ENCODE data around the gene RIMBP2.

The RIMBP2 gene

GRCh38 chr12:130367523-130367922 lies 348.6 kb downstream of the RIMBP2 start:
- no CpG with 5 or more reads among the region's 13 CpGs for WGBS (ENCODE audit: extremely low coverage, insufficient coverage, low lambda C conversion rate)
- H3K27me3 ChIP-seq (ENCODE audit: insufficient read depth, low read length, poor library complexity), result no peaks in the 10 kb centered on the region

GRCh38 chr12:130367003-130367402 lies 349.1 kb downstream of the RIMBP2 start:
- Histone ChIP-seq H2BK15ac (replicated peaks; ENCODE audit: low read depth) (no peak overlapping the region), H2AK5ac (ENCODE audit: low read length) (no peak overlapping the region), H2BK5ac (ENCODE audit: low read length) (no peak overlapping the region), H3K27ac (ENCODE audit: low read depth, low read length) (no peak overlapping the region), H3K4me1 (ENCODE audit: control insufficient read depth, low read depth, low read length) (no peaks in the 10 kb centered on the region), H3K4me2 (ENCODE audit: low read length) (no peak overlapping the region), H3K18ac (ENCODE audit: low read length) (no peak overlapping the region), H3K27me3 (ENCODE audit: insufficient read depth, low read length, poor library complexity) (no peaks in the 10 kb centered on the region), H2BK120ac (ENCODE audit: low read depth, low read length) (no peak overlapping the region), H3K79me2 (ENCODE audit: control insufficient read depth, insufficient read depth, low read length) (no peaks in the 10 kb centered on the region), H4K5ac (ENCODE audit: low read length) (no peak overlapping the region), H3K79me1 (ENCODE audit: low read length) (no peaks in the 10 kb centered on the region), H3K4me3 (ENCODE audit: low read length) (no peak overlapping the region), H3K23ac (ENCODE audit: low read length) (no peak overlapping the region), H3K4ac (ENCODE audit: low read depth, low read length) (no peak overlapping the region), H4K8ac (ENCODE audit: low read depth, low read length) (no peak overlapping the region), H3K56ac (ENCODE audit: low read length) (no peak overlapping the region), H3K36me3 (ENCODE audit: control insufficient read depth, insufficient read depth, low read length) (no peaks in the 10 kb centered on the region), H3K9ac (ENCODE audit: low read length) (no peak overlapping the region)
- no peak for DNase-seq
- no CpG with 5 or more reads among the region's 2 CpGs for WGBS (ENCODE audit: extremely low coverage, insufficient coverage, low lambda C conversion rate)

More at GRCh38 chr12:130367523-130367922, 348.6 kb downstream of the RIMBP2 start:
- H3K4ac ChIP-seq (ENCODE audit: low read depth, low read length), result no peak overlapping the region
- H3K4me3 ChIP-seq (ENCODE audit: low read length), result no peak overlapping the region
- H2AK5ac ChIP-seq (ENCODE audit: low read length), result no peak overlapping the region
- no peak overlapping the region for H4K8ac ChIP-seq (ENCODE audit: low read depth, low read length)
- no peak overlapping the region for H4K5ac ChIP-seq (ENCODE audit: low read length)
- H2BK120ac ChIP-seq (ENCODE audit: low read depth, low read length), result no peak overlapping the region
- no peak overlapping the region for H2BK15ac ChIP-seq (replicated peaks; ENCODE audit: low read depth)
- H3K56ac ChIP-seq (ENCODE audit: low read length), result no peak overlapping the region
- H3K4me2 ChIP-seq (ENCODE audit: low read length), result no peak overlapping the region
- no peak overlapping the region for H3K23ac ChIP-seq (ENCODE audit: low read length)
- H3K27ac ChIP-seq (ENCODE audit: low read depth, low read length), result no peak overlapping the region
- H3K4me1 ChIP-seq (ENCODE audit: control insufficient read depth, low read depth, low read length), result no peaks in the 10 kb centered on the region
- no peak for DNase-seq
- no peaks in the 10 kb centered on the region for H3K36me3 ChIP-seq (ENCODE audit: control insufficient read depth, insufficient read depth, low read length)
- no peaks in the 10 kb centered on the region for H3K79me2 ChIP-seq (ENCODE audit: control insufficient read depth, insufficient read depth, low read length)
- no peak overlapping the region for H3K18ac ChIP-seq (ENCODE audit: low read length)
- no peak overlapping the region for H3K9ac ChIP-seq (ENCODE audit: low read length)
- no peak overlapping the region for H2BK5ac ChIP-seq (ENCODE audit: low read length)
- H3K79me1 ChIP-seq (ENCODE audit: low read length), result no peaks in the 10 kb centered on the region

- Histone ChIP-seq H3K4me3 (ENCODE audit: low read length) (no peak overlapping the region), H3K18ac (ENCODE audit: low read length) (no peak overlapping the region), H2BK15ac (replicated peaks; ENCODE audit: low read depth) (no peak overlapping the region), H2BK120ac (ENCODE audit: low read depth, low read length) (no peak overlapping the region), H4K8ac (ENCODE audit: low read depth, low read length) (no peak overlapping the region), H3K4ac (ENCODE audit: low read depth, low read length) (no peak overlapping the region), H3K4me2 (ENCODE audit: low read length) (no peak overlapping the region), H3K9ac (ENCODE audit: low read length) (no peak overlapping the region), H2AK5ac (ENCODE audit: low read length) (no peak overlapping the region), H3K23ac (ENCODE audit: low read length) (no peak overlapping the region), H3K56ac (ENCODE audit: low read length) (no peak overlapping the region), H3K4me1 (ENCODE audit: control insufficient read depth, low read depth, low read length) (no peaks in the 10 kb centered on the region), H3K79me1 (ENCODE audit: low read length) (no peaks in the 10 kb centered on the region), H3K27ac (ENCODE audit: low read depth, low read length) (no peak overlapping the region), H3K36me3 (ENCODE audit: control insufficient read depth, insufficient read depth, low read length) (no peaks in the 10 kb centered on the region), H4K5ac (ENCODE audit: low read length) (no peak overlapping the region), H3K27me3 (ENCODE audit: insufficient read depth, low read length, poor library complexity) (no peaks in the 10 kb centered on the region), H3K79me2 (ENCODE audit: control insufficient read depth, insufficient read depth, low read length) (no peaks in the 10 kb centered on the region), H2BK5ac (ENCODE audit: low read length) (no peak overlapping the region)
- no CpG with 5 or more reads among the region's 7 CpGs for WGBS (ENCODE audit: extremely low coverage, insufficient coverage, low lambda C conversion rate)
- no peak for DNase-seq
Measured at GRCh38 chr12:130366159-130366558, 349.9 kb downstream of the RIMBP2 start.

- Histone ChIP-seq H2BK15ac (replicated peaks; ENCODE audit: low read depth) (no peak overlapping the region), H2BK120ac (ENCODE audit: low read depth, low read length) (no peak overlapping the region), H2AK5ac (ENCODE audit: low read length) (no peak overlapping the region), H3K4me2 (ENCODE audit: low read length) (no peak overlapping the region), H2BK5ac (ENCODE audit: low read length) (no peak overlapping the region), H3K27me3 (ENCODE audit: insufficient read depth, low read length, poor library complexity) (no peaks in the 10 kb centered on the region), H3K4me1 (ENCODE audit: control insufficient read depth, low read depth, low read length) (no peaks in the 10 kb centered on the region), H4K5ac (ENCODE audit: low read length) (no peak overlapping the region), H3K56ac (ENCODE audit: low read length) (no peak overlapping the region), H3K23ac (ENCODE audit: low read length) (no peak overlapping the region), H3K79me1 (ENCODE audit: low read length) (no peaks in the 10 kb centered on the region), H3K18ac (ENCODE audit: low read length) (no peak overlapping the region), H3K4me3 (ENCODE audit: low read length) (no peak overlapping the region), H4K8ac (ENCODE audit: low read depth, low read length) (no peak overlapping the region), H3K79me2 (ENCODE audit: control insufficient read depth, insufficient read depth, low read length) (no peaks in the 10 kb centered on the region), H3K36me3 (ENCODE audit: control insufficient read depth, insufficient read depth, low read length) (no peaks in the 10 kb centered on the region), H3K27ac (ENCODE audit: low read depth, low read length) (no peak overlapping the region), H3K9ac (ENCODE audit: low read length) (no peak overlapping the region), H3K4ac (ENCODE audit: low read depth, low read length) (no peak overlapping the region)
- DNase-seq, result no peak
- no CpG with 5 or more reads among the region's 2 CpGs for WGBS (ENCODE audit: extremely low coverage, insufficient coverage, low lambda C conversion rate)
Measured at GRCh38 chr12:130364578-130364977, 351.5 kb downstream of the RIMBP2 start.

- Histone ChIP-seq H3K9ac (ENCODE audit: low read length) (no peak overlapping the region), H3K18ac (ENCODE audit: low read length) (no peak overlapping the region), H3K79me2 (ENCODE audit: control insufficient read depth, insufficient read depth, low read length) (no peaks in the 10 kb centered on the region), H2BK120ac (ENCODE audit: low read depth, low read length) (no peak overlapping the region), H2BK5ac (ENCODE audit: low read length) (no peak overlapping the region), H3K56ac (ENCODE audit: low read length) (no peak overlapping the region), H3K4me2 (ENCODE audit: low read length) (no peak overlapping the region), H3K4me1 (ENCODE audit: control insufficient read depth, low read depth, low read length) (no peaks in the 10 kb centered on the region), H3K23ac (ENCODE audit: low read length) (no peak overlapping the region), H3K36me3 (ENCODE audit: control insufficient read depth, insufficient read depth, low read length) (no peaks in the 10 kb centered on the region), H4K5ac (ENCODE audit: low read length) (no peak overlapping the region), H4K8ac (ENCODE audit: low read depth, low read length) (no peak overlapping the region), H3K79me1 (ENCODE audit: low read length) (no peaks in the 10 kb centered on the region), H3K27me3 (ENCODE audit: insufficient read depth, low read length, poor library complexity) (no peaks in the 10 kb centered on the region), H2BK15ac (replicated peaks; ENCODE audit: low read depth) (no peak overlapping the region), H2AK5ac (ENCODE audit: low read length) (no peak overlapping the region), H3K27ac (ENCODE audit: low read depth, low read length) (no peak overlapping the region), H3K4ac (ENCODE audit: low read depth, low read length) (no peak overlapping the region), H3K4me3 (ENCODE audit: low read length) (no peak overlapping the region)
- DNase-seq, result no peak
- WGBS (ENCODE audit: extremely low coverage, insufficient coverage, low lambda C conversion rate), result no CpG with 5 or more reads among the region's 5 CpGs
Measured at GRCh38 chr12:130362060-130362459, 354.0 kb downstream of the RIMBP2 start.

GRCh38 chr12:130357729-130358330 lies 358.3 kb downstream of the RIMBP2 start:
- Histone ChIP-seq H2BK5ac (ENCODE audit: low read length) (no peak overlapping the region), H4K8ac (ENCODE audit: low read depth, low read length) (no peak overlapping the region), H3K79me2 (ENCODE audit: control insufficient read depth, insufficient read depth, low read length) (no peaks in the 10 kb centered on the region), H2BK120ac (ENCODE audit: low read depth, low read length) (no peak overlapping the region), H3K18ac (ENCODE audit: low read length) (no peak overlapping the region), H3K23ac (ENCODE audit: low read length) (no peak overlapping the region), H2AK5ac (ENCODE audit: low read length) (no peak overlapping the region), H4K5ac (ENCODE audit: low read length) (no peak overlapping the region), H3K4me1 (ENCODE audit: control insufficient read depth, low read depth, low read length) (no peaks in the 10 kb centered on the region), H3K36me3 (ENCODE audit: control insufficient read depth, insufficient read depth, low read length) (no peaks in the 10 kb centered on the region), H3K4ac (ENCODE audit: low read depth, low read length) (no peak overlapping the region), H2BK15ac (replicated peaks; ENCODE audit: low read depth) (no peak overlapping the region), H3K27ac (ENCODE audit: low read depth, low read length) (no peak overlapping the region), H3K9ac (ENCODE audit: low read length) (no peak overlapping the region), H3K27me3 (ENCODE audit: insufficient read depth, low read length, poor library complexity) (no peaks in the 10 kb centered on the region), H3K79me1 (ENCODE audit: low read length) (no peaks in the 10 kb centered on the region), H3K4me2 (ENCODE audit: low read length) (no peak overlapping the region), H3K56ac (ENCODE audit: low read length) (no peak overlapping the region), H3K4me3 (ENCODE audit: low read length) (no peak overlapping the region)
- DNase-seq, result no peak
- WGBS (ENCODE audit: extremely low coverage, insufficient coverage, low lambda C conversion rate), result no CpG with 5 or more reads among the region's 14 CpGs

Measured in mesendoderm (in vitro differentiated cells).